ENCODE data around the gene TRERF1. TPM values are rescaled to one million over a fixed set of nuclear protein-coding genes. Genes with fewer than 3 reads are reported as not detected.
A peak's percentile ranks its signal among the peaks of the same experiment; 100 is the strongest.

The TRERF1 gene, protein sequence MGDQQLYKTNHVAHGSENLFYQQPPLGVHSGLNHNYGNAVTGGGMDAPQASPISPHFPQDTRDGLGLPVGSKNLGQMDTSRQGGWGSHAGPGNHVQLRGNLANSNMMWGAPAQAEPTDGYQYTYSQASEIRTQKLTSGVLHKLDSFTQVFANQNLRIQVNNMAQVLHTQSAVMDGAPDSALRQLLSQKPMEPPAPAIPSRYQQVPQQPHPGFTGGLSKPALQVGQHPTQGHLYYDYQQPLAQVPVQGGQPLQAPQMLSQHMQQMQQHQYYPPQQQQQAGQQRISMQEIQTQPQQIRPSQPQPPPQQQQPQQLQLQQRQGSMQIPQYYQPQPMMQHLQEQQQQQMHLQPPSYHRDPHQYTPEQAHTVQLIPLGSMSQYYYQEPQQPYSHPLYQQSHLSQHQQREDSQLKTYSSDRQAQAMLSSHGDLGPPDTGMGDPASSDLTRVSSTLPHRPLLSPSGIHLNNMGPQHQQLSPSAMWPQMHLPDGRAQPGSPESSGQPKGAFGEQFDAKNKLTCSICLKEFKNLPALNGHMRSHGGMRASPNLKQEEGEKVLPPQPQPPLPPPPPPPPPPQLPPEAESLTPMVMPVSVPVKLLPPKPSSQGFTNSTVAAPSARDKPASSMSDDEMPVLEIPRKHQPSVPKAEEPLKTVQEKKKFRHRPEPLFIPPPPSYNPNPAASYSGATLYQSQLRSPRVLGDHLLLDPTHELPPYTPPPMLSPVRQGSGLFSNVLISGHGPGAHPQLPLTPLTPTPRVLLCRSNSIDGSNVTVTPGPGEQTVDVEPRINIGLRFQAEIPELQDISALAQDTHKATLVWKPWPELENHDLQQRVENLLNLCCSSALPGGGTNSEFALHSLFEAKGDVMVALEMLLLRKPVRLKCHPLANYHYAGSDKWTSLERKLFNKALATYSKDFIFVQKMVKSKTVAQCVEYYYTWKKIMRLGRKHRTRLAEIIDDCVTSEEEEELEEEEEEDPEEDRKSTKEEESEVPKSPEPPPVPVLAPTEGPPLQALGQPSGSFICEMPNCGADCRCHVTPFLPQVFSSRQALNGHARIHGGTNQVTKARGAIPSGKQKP (N-terminal part only)
- total RNA-seq: 10 to 100 TPM in 4 of 7 donors, 1 to 10 TPM in 3; 4.5 to 13.7 (median 11.2) TPM
- 1 to 10 TPM; 4.5 to 6.0 TPM for polyA plus RNA-seq
- long read RNA-seq, donor 1, partial matches to known transcripts: 5 of 40 reads
- long read RNA-seq, donor 1, other reads (novel, unspliced or antisense): 35 of 40 reads
- long read RNA-seq, donor 2: 0 reads
- long read RNA-seq, donor 3, partial matches to known transcripts: 5 of 20 reads
- long read RNA-seq, donor 3, other reads (novel, unspliced or antisense): 15 of 20 reads

DNA sequence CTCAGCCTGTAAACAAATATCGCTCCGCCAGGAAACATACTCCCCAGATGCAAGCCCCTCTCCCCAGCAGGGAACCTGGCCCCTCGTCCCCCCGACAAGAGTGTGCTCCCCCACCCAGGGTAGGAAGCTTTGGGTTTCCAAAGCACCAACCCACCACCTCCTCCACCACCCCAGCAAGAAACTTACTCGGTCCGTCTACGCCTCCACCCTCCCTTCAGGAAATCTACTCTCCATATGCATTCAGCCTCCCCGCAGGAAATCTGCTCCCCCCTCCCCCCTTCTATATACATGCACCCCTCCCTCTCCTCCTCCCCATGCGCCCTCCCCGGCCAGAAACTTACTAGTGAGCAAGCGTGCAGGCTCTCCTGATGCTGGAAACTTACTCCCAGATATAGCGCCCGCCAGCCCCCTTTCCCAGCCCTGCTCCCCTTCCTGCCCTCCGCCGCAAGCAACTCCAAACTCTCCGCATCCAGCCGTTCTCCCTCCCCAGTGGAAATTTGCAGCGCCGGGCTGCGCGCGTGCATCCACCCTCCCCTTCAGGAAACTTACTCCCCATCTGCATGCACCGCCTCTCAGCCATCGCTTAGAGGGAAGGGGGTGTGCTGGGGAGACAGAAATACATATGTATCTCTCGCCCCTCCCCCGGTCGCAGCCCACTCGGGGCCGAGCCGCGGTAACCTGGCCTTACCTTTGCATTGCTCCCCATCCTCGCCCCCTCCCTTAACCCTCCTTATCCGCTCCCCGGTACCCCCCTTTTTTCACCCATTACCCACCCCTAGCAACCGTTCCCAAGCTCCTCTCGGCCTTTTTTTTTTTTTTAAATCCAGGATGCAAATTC is at the start of gene TRERF1:
Gene TRERF1, minus strand, starts transcription at position 594 of the 838 bp plus-strand sequence. CDS start 182,336 bp downstream, outside the sequence.
- H3K36me3 ChIP-seq: no peaks in the 10 kb centered on the region
- H3K4me3 ChIP-seq: peak within 1 kb of the TSS; percentile 85
- H3K27ac ChIP-seq: peak within 1 kb of the TSS; percentile 70 to 72
- H3K27me3 ChIP-seq: no peaks in the 10 kb centered on the region
- intact Hi-C loops (cut with DNase I): loop anchor here in 3 of 4 donors (2.0 to 10.0 kb wide), 5 partner anchors 47 to 189 kb away; no protein-coding TSS in a partner anchor
- H3K4me1 ChIP-seq (ENCODE audit: insufficient read depth): no peaks in the 10 kb centered on the region
- peak; percentile 54 to 65 (median 64) for DNase-seq
- TF ChIP-seq EP300 (IDR thresholded peaks at IDR 0.05) (no peak), POLR2A (IDR thresholded peaks at IDR 0.05) (no peak)
- TF ChIP-seq, protein P1, sequence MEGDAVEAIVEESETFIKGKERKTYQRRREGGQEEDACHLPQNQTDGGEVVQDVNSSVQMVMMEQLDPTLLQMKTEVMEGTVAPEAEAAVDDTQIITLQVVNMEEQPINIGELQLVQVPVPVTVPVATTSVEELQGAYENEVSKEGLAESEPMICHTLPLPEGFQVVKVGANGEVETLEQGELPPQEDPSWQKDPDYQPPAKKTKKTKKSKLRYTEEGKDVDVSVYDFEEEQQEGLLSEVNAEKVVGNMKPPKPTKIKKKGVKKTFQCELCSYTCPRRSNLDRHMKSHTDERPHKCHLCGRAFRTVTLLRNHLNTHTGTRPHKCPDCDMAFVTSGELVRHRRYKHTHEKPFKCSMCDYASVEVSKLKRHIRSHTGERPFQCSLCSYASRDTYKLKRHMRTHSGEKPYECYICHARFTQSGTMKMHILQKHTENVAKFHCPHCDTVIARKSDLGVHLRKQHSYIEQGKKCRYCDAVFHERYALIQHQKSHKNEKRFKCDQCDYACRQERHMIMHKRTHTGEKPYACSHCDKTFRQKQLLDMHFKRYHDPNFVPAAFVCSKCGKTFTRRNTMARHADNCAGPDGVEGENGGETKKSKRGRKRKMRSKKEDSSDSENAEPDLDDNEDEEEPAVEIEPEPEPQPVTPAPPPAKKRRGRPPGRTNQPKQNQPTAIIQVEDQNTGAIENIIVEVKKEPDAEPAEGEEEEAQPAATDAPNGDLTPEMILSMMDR (IDR thresholded peaks at IDR 0.05): no peak
- no peaks in the 10 kb centered on the region for H3K9me3 ChIP-seq
- WGBS, 3 donors: 0 to 1% (median 1%) methylated on average over 36 of the region's 36 CpGs

DNA sequence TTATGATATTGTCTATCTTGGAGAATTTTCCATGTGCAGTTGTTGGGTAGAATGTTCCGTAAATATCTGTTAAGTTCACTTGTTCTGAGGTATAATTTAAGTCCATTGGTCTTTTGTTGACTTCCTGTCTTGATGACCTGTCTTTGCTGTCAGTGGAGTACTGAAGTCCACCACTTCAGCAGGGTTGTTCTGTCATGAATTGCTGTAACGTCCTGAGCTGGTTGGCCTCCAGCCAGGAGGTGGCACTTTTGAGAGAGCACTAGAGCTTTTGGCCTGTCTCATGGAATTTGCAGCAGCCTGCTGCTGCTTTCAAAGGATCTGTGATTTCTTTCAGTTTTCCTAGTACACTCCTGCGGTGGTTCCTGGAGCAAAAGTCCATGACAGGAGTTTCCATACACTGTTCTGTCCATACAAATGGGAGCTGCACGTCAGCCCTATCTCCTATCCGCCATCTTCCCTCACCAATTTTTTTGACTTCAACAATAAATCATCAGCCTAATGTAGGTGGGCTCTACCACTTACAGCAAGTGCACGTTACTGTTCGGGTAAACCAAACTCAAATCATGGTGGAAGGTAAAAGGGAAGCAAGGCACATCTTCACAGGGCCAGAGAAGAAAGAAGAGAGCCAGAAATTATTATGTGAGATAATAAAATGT is 46.9 kb upstream of the TRERF1 start:
- WGBS, 3 donors: 78 to 85% (median 83%) methylated on average over 7 of the region's 7 CpGs
- no peaks in the 10 kb centered on the region for H3K36me3 ChIP-seq
- no peaks in the 10 kb centered on the region for H3K9me3 ChIP-seq
- H3K4me1 ChIP-seq (ENCODE audit: insufficient read depth): no peaks in the 10 kb centered on the region
- TF ChIP-seq POLR2A (IDR thresholded peaks at IDR 0.05) (no peak), EP300 (IDR thresholded peaks at IDR 0.05) (no peak)
- TF ChIP-seq, protein P1 (IDR thresholded peaks at IDR 0.05): no peak
- DNase-seq: no peak
- H3K4me3 ChIP-seq: no peak overlapping the region
- intact Hi-C loops (cut with DNase I): no loop called here
- no peaks in the 10 kb centered on the region for H3K27me3 ChIP-seq
- no peak overlapping the region for H3K27ac ChIP-seq

DNA sequence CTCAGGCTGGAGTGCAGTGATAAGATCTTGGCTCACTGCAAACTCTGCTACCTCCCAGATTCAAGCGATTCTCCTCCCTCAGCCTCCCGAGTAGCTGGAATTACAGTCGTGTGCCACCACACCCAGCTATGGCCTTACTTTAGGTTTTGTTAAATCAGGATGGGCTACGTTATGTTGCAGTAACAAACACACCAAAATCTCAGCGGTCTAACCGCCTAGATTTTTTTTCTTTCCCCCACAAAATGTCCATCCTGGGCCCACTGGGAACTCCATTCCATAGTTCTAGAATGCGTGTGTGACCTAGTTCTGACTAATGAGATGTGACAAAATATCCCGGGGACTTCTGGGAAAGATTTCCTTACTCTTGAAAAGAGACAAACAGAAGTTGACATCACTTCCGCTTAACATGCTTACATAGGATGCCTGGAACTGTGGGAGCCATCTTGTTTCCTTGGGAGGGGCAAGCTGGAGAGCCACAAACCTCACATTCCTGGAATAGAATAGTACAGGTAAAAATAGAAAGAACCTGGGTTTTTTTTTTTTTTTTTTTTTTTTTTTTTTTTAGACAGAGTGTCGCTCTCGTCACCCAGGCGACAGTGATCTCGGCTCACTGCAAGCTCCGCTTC is 42.3 kb upstream of the TRERF1 start:
- Histone ChIP-seq H3K27me3 (no peaks in the 10 kb centered on the region), H3K4me3 (no peak overlapping the region), H3K36me3 (no peaks in the 10 kb centered on the region), H3K9me3 (no peaks in the 10 kb centered on the region), H3K27ac (no peak overlapping the region), H3K4me1 (ENCODE audit: insufficient read depth) (no peaks in the 10 kb centered on the region)
- WGBS, 3 donors: 90 to 93% (median 93%) methylated on average over 14 of the region's 14 CpGs
- no peak for DNase-seq
- TF ChIP-seq, protein P1 (IDR thresholded peaks at IDR 0.05): no peak
- no peak for TF ChIP-seq POLR2A (IDR thresholded peaks at IDR 0.05)
- TF ChIP-seq EP300 (IDR thresholded peaks at IDR 0.05): no peak
- intact Hi-C loops (cut with DNase I): no loop called here
